Tibial nerve (tissue), 4 donors: ENCODE results near the gene TMEM143. TPM values are rescaled to one million over a fixed set of nuclear protein-coding genes. Genes with fewer than 3 reads are reported as not detected.
"Not testable (repeated sequence)": the region's sequence is repeated elsewhere in the genome, so short reads cannot be mapped to it uniquely, and the experiment has no call there.

Experiments used
- DNase-seq, 2 donors: peaks; one replicate each; pipeline ENCODE4 v3.0.0-alpha.2; 2019; ENCODE audit warnings: low spot score in 2 of 2
- H3K27ac ChIP-seq, 4 donors: fragments of 200-600 bp; sonication (generic) in 3 of 4; one replicate each; pipeline ENCODE4 v1.5.1; 2017 to 2019; ENCODE audit warnings: mild to moderate bottlenecking in 1 of 4
- H3K27me3 ChIP-seq, 2 donors: fragments of 200-600 bp; sonication (generic) in 1 of 2; one replicate each; pipeline versions ENCODE4 v1.5.1 to v1.6.0; 2017 to 2019
- H3K36me3 ChIP-seq, 3 donors: fragments of 200-600 bp; sonication (generic); one replicate each; pipeline ENCODE4 v1.5.1; 2018 to 2019
- H3K4me1 ChIP-seq, 4 donors: fragments of 200-600 bp; sonication (generic) in 3 of 4; one replicate each; pipeline ENCODE4 v1.5.1; 2017 to 2019
- H3K4me3 ChIP-seq, 4 donors: fragments of 200-600 bp; sonication (generic) in 3 of 4; one replicate each; pipeline ENCODE4 v1.5.1; 2017 to 2019; ENCODE audit warnings: mild to moderate bottlenecking in 1 of 4, moderate library complexity in 1 of 4
- H3K9me3 ChIP-seq, 4 donors: fragments of 200-600 bp; sonication (generic) in 3 of 4; one replicate each; pipeline ENCODE4 v1.5.1; 2017 to 2019
- CTCF ChIP-seq, 5 experiments: fragments of 200-600 bp in 3 of 5; fragments of 450-650 bp in 2 of 5; sonication (generic) in 3 of 5; IDR thresholded peaks; one replicate each; pipeline ENCODE4 v1.5.1; 2016 to 2019; ENCODE audit warnings: antibody characterized with exemption in 5 of 5, mild to moderate bottlenecking in 3 of 5, moderate library complexity in 2 of 5
- EP300 ChIP-seq, 2 donors: sonication (generic); formaldehyde crosslinking; IDR thresholded peaks; one replicate each; pipeline ENCODE4 v1.6.1; 2017; ENCODE audit warnings: antibody characterized with exemption in 2 of 2, mild to moderate bottlenecking in 1 of 2
- POLR2A ChIP-seq, 2 donors: fragments of 450-650 bp; IDR thresholded peaks; one replicate each; pipeline ENCODE4 v1.6.1; 2017; ENCODE audit warnings: antibody characterized with exemption in 2 of 2, mild to moderate bottlenecking in 2 of 2, moderate library complexity in 2 of 2
- WGBS, 2 donors: methylation state at CpG; one replicate each; pipeline ENCODE4 v1.1.5; 2018; 5-methylcytosine and 5-hydroxymethylcytosine counted together
- total RNA-seq, 4 donors: library from RNA; depleted of rRNA; stranded (reverse); fragments of >200 nt; gene quantifications; one replicate each; pipeline ENCODE4 v1.1.0, GENCODE V29; 2016

The TMEM143 gene
- total RNA-seq, 4 donors from 2014 or later = 8.3 to 14.4 (median 10.2) TPM

DNA sequence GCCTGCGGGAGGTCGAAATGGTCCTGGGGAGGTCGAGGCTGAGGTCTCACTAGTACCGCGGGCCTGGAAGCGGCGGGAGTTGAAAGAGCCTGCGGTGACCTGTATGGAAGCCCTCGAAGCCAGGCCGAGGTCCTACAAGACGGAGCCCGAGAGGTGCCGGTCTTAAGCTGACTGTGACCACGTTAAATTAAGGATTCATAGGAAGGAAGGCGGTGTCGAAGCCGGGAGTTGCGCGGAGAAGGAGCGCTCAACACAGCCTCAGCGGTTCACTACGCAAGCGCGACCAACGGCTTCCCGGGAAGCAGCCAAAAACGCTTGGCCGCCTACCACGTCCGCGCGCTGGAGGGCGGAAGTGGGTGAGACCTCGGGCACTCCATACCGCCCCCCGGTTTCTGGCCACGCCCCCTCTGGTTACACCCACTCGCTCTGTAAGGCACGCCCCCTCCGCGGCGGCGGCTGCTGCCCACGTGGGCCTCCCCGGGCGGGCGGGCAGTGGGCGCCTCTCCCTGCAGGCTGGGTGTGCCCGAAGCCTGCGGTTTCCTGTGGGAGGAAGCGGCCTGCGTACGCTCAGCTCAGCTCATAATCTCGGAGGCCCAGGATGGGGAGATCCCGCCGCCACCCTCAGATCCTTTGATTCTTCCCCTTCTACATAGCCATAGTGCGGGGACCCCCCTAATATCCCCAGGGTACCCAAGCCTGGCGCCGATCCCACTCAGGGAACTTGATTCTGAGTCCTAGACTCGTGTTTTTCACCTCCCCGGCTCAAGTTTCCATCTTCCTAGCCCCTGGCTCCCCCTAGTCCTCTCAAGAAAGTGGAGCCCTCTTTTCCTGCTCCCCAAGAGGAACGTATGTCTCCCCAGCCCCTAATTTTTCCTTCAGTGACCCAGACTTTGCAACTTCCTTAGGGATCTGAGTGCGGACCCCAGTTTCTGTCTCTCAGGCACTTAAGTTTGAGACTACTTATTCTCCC, 41.8 kb downstream of the TMEM143 start:
- TF ChIP-seq CTCF (IDR thresholded peaks at IDR 0.05) (peak in 3 of 5 experiments; percentile 18 to 55 (median 45)), EP300 (IDR thresholded peaks at IDR 0.05) (peak; percentile 81 to 93), POLR2A (IDR thresholded peaks at IDR 0.05) (peak; percentile 55 to 82)
- peak; percentile 98 to 99 for DNase-seq
- H3K27ac ChIP-seq = peak overlapping the region; percentile 98 to 100 (median 99)
- H3K9me3 ChIP-seq = no peaks in the 10 kb centered on the region
- H3K4me3 ChIP-seq = peak overlapping the region; percentile 53 to 70 (median 60)
- no peaks in the 10 kb centered on the region for H3K27me3 ChIP-seq
- H3K4me1 ChIP-seq = peaks cover 2 to 61% (median 35%) of the 10 kb centered on the region in 4 donors
- WGBS, 2 donors = 2 to 3% methylated on average over 39 to 60 of the region's 63 CpGs
- no peaks in the 10 kb centered on the region for H3K36me3 ChIP-seq

DNA sequence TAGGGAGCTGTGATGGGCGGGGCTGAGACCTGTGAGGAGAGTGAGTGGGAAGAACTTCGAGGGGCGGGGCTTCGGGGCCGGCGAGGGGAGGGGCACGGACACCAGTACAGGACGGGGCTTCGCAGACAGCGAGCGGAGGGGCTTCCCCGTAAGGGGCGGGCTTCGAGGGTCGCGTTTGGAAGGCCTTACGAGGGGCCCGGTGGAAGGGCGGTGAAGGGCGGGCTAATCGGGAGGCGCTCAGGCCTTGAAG, 42.4 kb downstream of the TMEM143 start:
- Histone ChIP-seq H3K4me3 (peak overlapping the region; percentile 53 to 70 (median 60)), H3K27me3 (no peaks in the 10 kb centered on the region), H3K9me3 (no peaks in the 10 kb centered on the region), H3K27ac (peak overlapping the region; percentile 98 to 100 (median 99)), H3K36me3 (no peaks in the 10 kb centered on the region), H3K4me1 (peaks cover 2 to 54% (median 31%) of the 10 kb centered on the region in 4 donors)
- WGBS, 2 donors = 1% methylated on average over 20 to 22 of the region's 22 CpGs
- TF ChIP-seq POLR2A (IDR thresholded peaks at IDR 0.05) (peak in 1 of 2 donors; percentile 66), EP300 (IDR thresholded peaks at IDR 0.05) (peak in 1 of 2 donors; percentile 2), CTCF (IDR thresholded peaks at IDR 0.05) (no peak)
- DNase-seq = peak; percentile 92 to 94

DNA sequence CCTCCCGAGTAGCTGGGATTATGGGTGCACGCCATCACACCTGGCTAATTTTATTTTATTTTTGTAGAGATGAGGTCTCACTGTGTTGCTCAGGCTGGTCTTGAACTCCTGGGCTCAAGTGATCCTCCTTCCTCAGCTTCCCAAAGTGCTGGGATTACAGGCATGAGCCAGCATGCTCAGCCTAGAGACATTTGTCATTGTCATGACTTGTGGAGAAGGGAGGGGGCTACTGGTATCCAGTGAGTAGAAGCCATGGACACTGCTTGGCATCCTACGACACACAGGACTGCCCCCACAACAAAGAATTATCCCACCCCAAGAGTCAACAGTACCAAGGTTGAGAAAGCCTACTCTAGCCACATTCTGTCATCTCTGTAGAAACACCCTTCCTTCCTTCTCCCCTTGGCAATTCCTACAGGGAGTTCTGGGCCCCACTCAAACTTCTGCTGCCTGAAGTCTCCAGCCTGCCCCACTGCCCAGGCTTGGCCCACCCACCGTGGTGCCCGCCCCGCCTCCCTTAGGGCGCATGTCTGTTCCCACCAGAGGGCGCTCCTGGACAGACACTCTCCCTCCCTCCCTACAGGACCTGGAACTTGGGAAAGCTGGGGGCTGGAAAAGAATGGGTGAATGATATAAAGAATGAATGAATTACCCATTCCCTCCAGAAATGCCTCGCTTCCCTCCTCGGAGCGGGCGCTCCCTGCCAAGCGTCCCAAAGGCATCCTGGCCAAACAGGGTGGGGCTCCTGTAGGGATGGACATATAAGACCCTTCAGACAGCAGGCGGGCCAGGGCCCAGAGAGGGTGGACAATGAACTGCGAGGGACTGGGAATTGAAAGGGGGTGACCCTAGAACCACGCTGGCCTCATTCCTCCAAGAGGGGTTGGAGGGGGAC, 43.8 kb downstream of the TMEM143 start:
- peaks cover 2 to 44% (median 26%) of the 10 kb centered on the region in 4 donors for H3K4me1 ChIP-seq
- TF ChIP-seq CTCF (IDR thresholded peaks at IDR 0.05) (peak; percentile 78 to 90 (median 81)), POLR2A (IDR thresholded peaks at IDR 0.05) (no peak)
- H3K36me3 ChIP-seq = no peaks in the 10 kb centered on the region
- DNase-seq = peak; percentile 79 to 92
- WGBS, 2 donors = 33% methylated on average over 16 of the region's 16 CpGs
- no peaks in the 10 kb centered on the region for H3K9me3 ChIP-seq
- no peak overlapping the region for H3K4me3 ChIP-seq
- no peaks in the 10 kb centered on the region for H3K27me3 ChIP-seq
- peak overlapping the region; percentile 98 to 100 (median 99) for H3K27ac ChIP-seq

GRCh38 chr19:48318286-48318987, 45.3 kb downstream of the TMEM143 start:
- WGBS, 2 donors = 91 to 95% methylated on average over 14 to 17 of the region's 21 CpGs
- Histone ChIP-seq H3K4me3 (no peak overlapping the region), H3K36me3 (no peaks in the 10 kb centered on the region), H3K27ac (no peak overlapping the region), H3K4me1 (peaks cover 2 to 33% (median 22%) of the 10 kb centered on the region in 4 donors), H3K9me3 (no peaks in the 10 kb centered on the region), H3K27me3 (no peaks in the 10 kb centered on the region)
- TF ChIP-seq EP300 (IDR thresholded peaks at IDR 0.05) (no peak), CTCF (IDR thresholded peaks at IDR 0.05) (no peak), POLR2A (IDR thresholded peaks at IDR 0.05) (no peak)
- DNase-seq = no peak

DNA sequence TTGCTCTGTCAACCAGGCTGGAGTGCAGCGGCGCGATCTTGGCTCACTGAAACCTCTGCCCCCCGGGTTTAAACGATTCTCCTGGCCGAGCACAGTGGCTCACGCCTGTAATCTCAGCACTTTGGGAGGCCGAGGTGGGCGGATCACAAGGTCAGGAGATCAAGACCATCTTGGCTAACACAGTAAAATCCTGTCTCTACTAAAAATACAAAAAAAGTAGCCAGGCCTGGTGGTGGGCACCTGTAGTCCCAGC, 46.1 kb downstream of the TMEM143 start:
- not testable (repeated sequence) for H3K9me3 ChIP-seq, H3K36me3 ChIP-seq, H3K4me3 ChIP-seq, H3K27me3 ChIP-seq, H3K27ac ChIP-seq, DNase-seq
- H3K4me1 ChIP-seq = peaks cover 0 to 25% (median 14%) of the 10 kb centered on the region in 4 donors
- 44 to 51% methylated on average over 9 of the region's 9 CpGs for WGBS, 2 donors
